Activated T-cell treated with anti-CD3 and anti-CD28 coated beads, Interleukin-2, amount 50 U/mL, for 4 hours (primary cell): ENCODE data around the gene CHST9. TPM values are rescaled to one million over a fixed set of nuclear protein-coding genes. Genes with fewer than 3 reads are reported as not detected.

ENCODE experiments used
- ATAC-seq, 2 donors: fragments of 200-7000 bp; cut with Tn5 transposase; one replicate each; pipeline ENCODE4 v1.10.0; 2021
- DNase-seq: peaks from one replicate; pipeline ENCODE4 v3.0.0-alpha.2; 2020
- H3K27me3 Mint-ChIP-seq: one replicate; pipeline ENCODE4 v1.8.0; 2021; ENCODE audit warnings: low read depth, mixed read lengths
- H3K36me3 Mint-ChIP-seq: one replicate; pipeline ENCODE4 v1.8.0; 2022; ENCODE audit warnings: mixed read lengths; ENCODE audit not compliant: insufficient read depth
- H3K4me1 Mint-ChIP-seq: one replicate; pipeline ENCODE4 v1.8.0; 2021; ENCODE audit warnings: low read depth, mixed read lengths
- H3K4me3 Mint-ChIP-seq: one replicate; pipeline ENCODE4 v1.8.0; 2021; ENCODE audit warnings: mild to moderate bottlenecking, moderate library complexity, mixed read lengths
- H3K9me3 Mint-ChIP-seq: one replicate; pipeline ENCODE4 v1.8.0; 2021; ENCODE audit warnings: mixed read lengths
- total RNA-seq, 3 donors: library from RNA; stranded (reverse); gene quantifications; one replicate each; pipeline ENCODE4 v1.2.1, GENCODE V29; 2021

CHST9 gene
- total RNA-seq, 3 donors from 2014 or later = not detected

DNA sequence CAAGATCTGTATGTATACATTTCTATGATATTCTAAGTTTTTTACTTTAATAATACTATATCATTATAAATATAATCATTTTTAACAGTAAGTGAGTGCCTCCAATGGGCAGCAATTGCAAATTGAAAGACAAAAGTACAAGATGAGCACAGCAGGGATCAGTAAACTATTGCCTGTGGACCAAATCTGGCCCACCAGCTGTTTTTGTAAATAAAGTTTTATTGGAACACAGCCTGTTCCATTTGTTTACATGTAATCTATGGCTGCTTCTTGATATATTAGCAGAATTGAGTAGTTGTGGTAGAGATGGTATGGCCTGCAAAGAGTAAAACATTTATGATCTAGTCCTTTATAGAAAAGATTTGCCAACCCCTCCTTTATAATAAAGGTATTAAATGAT lies 43.2 kb downstream of the CHST9 start:
- Mint-ChIP-seq H3K4me3 (no peak overlapping the region), H3K36me3 (no peaks in the 10 kb centered on the region), H3K4me1 (no peaks in the 10 kb centered on the region), H3K9me3 (peaks cover 10% of the 10 kb centered on the region), H3K27me3 (no peaks in the 10 kb centered on the region)
- ATAC-seq (no peak), DNase-seq (no peak)

DNA sequence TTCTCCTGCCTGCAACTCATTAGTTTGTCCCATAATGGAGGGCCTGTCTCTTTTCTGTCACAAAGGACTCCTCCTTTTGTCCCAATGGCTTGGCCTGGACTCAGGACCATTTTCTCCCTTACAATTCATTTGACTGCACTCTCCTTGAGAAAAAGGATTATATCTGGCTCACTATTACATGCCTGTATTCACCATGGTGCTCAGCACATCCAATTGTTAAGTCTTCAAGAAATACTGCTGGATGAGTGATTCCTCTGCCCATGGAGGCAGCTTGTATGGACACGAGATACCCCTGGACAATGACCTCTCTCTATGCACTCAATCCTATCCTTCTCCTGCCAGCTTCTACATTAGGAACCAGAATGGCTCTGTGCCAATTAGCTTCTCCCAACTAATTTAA lies 47.0 kb downstream of the CHST9 start:
- Mint-ChIP-seq H3K4me1 (no peaks in the 10 kb centered on the region), H3K4me3 (no peak overlapping the region), H3K9me3 (peaks cover 6% of the 10 kb centered on the region), H3K27me3 (no peaks in the 10 kb centered on the region), H3K36me3 (no peaks in the 10 kb centered on the region)
- ATAC-seq = no peak
- no peak for DNase-seq

DNA sequence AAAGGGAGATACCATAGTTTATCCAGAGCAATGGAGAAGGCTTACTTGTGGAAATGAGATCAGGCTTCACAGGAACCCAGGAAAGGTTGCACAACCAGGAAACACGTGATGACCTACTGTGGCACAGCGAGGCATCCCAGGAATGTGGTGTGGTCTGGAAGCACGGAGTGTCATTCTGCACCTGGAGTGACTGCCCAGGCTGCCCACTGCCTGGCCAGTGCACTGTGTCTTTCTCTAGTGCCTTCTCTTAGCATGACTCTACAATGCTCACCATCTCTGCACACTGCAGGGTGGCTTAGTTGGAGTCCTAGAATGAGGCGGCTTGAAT lies 48.9 kb downstream of the CHST9 start:
- H3K27me3 Mint-ChIP-seq = no peaks in the 10 kb centered on the region
- no peak for DNase-seq
- no peaks in the 10 kb centered on the region for H3K4me1 Mint-ChIP-seq
- H3K4me3 Mint-ChIP-seq = no peak overlapping the region
- no peak for ATAC-seq
- H3K9me3 Mint-ChIP-seq = peaks cover 10% of the 10 kb centered on the region
- no peaks in the 10 kb centered on the region for H3K36me3 Mint-ChIP-seq

DNA sequence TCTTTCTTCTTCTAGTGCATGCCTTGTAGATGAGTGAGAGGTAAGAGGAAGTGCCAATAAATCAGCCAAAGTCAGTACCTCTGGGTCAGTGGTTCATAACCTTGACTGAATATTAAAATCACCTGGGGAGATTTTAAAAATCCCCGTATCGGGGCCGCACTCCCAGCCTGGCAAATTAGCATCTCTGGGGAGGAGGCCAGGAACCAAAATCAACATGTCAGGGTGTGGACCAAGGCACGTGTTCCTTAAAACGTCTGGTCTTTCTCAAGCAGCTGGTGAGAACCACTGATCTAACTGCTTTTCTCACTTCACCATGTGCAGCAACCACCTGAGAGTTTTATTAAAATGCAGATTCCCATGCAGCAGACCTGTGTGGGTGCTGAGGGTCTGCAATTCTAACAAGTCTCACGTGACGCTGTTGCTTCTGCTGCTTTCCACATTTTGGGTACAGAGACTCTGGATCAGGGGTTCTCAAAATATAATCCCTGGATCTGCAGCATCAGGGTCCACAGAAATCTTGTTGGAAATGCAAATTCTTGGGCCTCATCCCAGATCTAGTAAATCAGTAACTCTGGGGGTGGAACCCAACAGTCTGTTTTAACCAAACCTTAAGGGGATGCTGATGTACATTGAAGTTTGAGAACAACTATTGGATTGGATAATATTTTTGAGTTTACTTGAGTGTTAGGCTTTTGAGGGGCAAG lies 49.5 kb downstream of the CHST9 start:
- Mint-ChIP-seq H3K27me3 (no peaks in the 10 kb centered on the region), H3K4me1 (no peaks in the 10 kb centered on the region), H3K9me3 (peaks cover 11% of the 10 kb centered on the region), H3K36me3 (no peaks in the 10 kb centered on the region), H3K4me3 (no peak overlapping the region)
- DNase-seq = no peak
- ATAC-seq = no peak

DNA sequence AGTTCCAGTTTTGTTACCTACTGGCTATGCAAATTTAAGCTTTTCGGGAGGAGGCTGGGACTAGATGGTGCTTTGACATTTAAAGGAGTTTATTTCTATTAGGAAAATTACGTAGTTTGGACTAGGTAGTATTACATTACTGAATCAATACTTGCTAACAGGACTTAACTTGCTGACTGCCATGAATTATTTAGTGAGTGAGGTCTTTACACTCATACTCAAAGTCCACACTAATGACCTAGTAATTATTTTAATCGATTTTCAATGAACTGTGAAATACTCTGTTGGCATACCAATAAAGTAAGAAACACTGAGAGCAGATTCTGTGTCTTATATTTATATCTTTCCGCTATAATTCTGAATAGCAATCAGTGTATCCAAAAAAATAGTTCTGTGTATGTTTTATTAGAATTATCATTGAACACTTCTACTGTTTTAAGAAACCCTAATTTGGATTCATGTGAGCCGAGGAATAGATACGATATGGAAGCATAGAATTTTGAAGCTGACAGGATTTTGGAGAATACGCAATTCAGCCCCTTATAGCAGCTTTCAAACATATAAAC lies 55.0 kb downstream of the CHST9 start:
- ATAC-seq = no peak
- Mint-ChIP-seq H3K36me3 (no peaks in the 10 kb centered on the region), H3K4me3 (no peak overlapping the region), H3K9me3 (peaks cover 12% of the 10 kb centered on the region), H3K27me3 (no peaks in the 10 kb centered on the region), H3K4me1 (no peaks in the 10 kb centered on the region)
- no peak for DNase-seq

DNA sequence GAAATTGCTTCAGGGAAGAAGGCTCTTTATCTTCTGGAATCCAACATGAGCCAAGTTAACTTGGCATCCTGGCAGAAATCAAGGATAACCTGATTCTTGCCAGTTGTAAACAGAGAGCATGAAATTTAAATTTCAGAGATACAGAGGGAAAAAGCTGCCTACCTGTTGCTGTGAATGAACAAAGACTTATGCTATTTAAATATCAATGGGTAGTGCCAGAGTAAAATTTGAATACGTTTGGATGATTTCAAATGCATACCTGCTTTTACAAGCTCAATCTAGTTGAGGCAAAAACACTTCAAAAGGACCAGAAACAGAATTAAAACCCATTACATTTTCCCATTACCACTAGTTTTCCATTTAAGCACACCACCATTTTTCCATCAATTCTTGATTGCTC lies 60.9 kb downstream of the CHST9 start:
- ATAC-seq = no peak
- no peak for DNase-seq
- Mint-ChIP-seq H3K4me3 (no peak overlapping the region), H3K36me3 (no peaks in the 10 kb centered on the region), H3K9me3 (peaks cover 4% of the 10 kb centered on the region), H3K4me1 (no peaks in the 10 kb centered on the region), H3K27me3 (no peaks in the 10 kb centered on the region)

DNA sequence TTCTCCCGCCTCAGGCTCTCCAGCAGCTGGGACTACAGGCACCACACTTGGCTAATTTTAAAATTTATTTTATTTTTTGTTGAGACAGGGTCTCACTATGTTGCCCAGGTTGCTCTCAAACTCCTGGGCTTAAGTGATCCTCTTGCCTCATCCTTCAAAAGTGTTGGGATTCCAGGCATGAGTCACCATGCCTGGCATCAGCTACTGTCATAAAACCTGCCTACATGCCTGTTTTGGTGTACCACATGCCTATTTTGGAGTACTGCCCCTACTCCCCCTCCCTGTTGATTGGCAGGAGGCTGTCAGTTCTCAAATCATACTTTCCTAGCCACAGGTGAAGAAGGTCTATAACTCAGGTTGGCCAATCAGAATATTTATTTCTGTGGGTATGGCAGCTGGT lies 64.0 kb downstream of the CHST9 start:
- H3K4me3 Mint-ChIP-seq = no peak overlapping the region
- ATAC-seq (no peak), DNase-seq (no peak)
- H3K36me3 Mint-ChIP-seq = no peaks in the 10 kb centered on the region
- no peaks in the 10 kb centered on the region for H3K4me1 Mint-ChIP-seq
- no peaks in the 10 kb centered on the region for H3K27me3 Mint-ChIP-seq
- peaks cover 4% of the 10 kb centered on the region for H3K9me3 Mint-ChIP-seq

DNA sequence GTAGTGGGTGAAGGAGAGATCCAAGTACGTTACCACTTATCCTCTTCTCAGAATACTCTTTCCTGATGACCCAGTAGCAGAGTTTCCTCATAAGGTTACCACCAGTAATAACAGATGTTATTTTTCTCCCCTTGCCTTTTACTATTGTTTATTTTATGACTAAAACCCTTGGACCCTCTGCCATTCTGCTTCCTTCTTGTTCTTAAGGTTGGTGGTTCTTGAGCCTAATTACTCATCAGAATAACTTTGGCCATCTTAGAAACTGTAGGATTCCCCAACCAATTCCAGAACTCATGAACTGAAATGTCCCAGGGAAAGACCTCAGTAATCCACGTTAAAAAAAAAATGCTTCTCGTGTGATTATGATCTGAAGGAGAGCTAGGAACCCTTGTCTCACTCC lies 64.9 kb downstream of the CHST9 start:
- Mint-ChIP-seq H3K4me3 (no peak overlapping the region), H3K4me1 (no peaks in the 10 kb centered on the region), H3K9me3 (peaks cover 4% of the 10 kb centered on the region), H3K27me3 (no peaks in the 10 kb centered on the region), H3K36me3 (no peaks in the 10 kb centered on the region)
- DNase-seq = no peak
- ATAC-seq = no peak

DNA sequence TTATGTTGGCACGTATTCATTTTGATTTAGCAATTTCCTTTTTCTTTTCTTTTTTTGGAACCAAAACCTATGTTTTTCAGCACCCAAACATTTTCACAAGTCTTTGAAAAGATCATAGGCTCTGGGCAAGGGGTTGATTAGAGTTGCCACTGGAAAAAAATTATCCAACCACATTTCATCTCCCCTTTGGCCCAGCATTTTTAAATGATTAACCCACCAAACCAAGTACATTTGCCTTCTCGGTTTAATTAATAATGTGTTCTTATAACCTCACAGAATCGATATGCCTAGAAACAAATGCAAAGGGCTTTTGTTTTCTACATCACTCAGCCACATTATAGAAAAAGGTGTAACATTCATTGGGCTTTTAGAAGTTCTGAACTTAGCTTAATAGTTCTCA lies 66.1 kb downstream of the CHST9 start:
- Mint-ChIP-seq H3K9me3 (peaks cover 4% of the 10 kb centered on the region), H3K27me3 (no peaks in the 10 kb centered on the region), H3K4me1 (no peaks in the 10 kb centered on the region), H3K36me3 (no peaks in the 10 kb centered on the region), H3K4me3 (no peak overlapping the region)
- no peak for ATAC-seq
- no peak for DNase-seq

DNA sequence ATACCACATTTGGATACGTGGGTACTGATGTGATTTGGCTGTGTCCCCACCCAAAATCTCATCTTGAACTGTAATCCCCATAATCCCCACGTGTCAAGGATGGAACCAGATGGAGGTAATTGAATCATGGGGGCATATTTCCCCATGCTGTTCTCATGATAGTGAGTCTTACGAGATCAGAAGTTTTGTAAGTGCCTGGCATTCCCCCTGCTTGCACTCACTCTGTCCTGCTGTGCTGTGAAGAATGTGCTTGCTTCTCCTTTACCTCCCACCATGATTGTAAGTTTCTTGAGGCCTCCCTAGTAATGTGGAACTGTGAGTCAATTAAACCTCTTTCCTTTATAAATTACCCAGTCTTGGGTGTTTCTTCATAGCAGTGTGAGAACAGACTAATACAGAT lies 70.3 kb downstream of the CHST9 start:
- H3K4me3 Mint-ChIP-seq = no peak overlapping the region
- H3K4me1 Mint-ChIP-seq = no peaks in the 10 kb centered on the region
- H3K27me3 Mint-ChIP-seq = no peaks in the 10 kb centered on the region
- ATAC-seq (no peak), DNase-seq (no peak)
- H3K9me3 Mint-ChIP-seq = peaks cover 4% of the 10 kb centered on the region
- H3K36me3 Mint-ChIP-seq = no peaks in the 10 kb centered on the region

DNA sequence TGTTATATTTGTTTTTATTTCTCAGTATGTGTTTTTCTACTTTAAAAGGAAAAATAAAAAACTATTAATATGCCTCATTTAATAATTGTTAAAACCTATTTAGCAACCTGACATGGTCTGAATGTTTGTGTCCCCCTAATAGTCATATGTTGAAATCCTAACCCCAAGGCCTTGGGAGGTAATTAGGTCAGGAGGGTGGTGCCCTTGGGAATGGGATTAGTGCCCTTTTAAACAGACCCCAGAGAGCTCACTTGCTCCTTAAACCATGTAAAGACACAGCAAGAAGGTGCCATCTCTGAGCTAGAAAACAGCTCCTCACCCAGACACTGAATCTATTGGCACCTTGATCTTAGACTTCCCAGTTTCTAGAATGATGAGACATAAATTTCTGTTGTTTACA lies 71.8 kb downstream of the CHST9 start:
- no peaks in the 10 kb centered on the region for H3K36me3 Mint-ChIP-seq
- no peak for DNase-seq
- no peaks in the 10 kb centered on the region for H3K9me3 Mint-ChIP-seq
- H3K4me3 Mint-ChIP-seq = no peak overlapping the region
- H3K27me3 Mint-ChIP-seq = no peaks in the 10 kb centered on the region
- ATAC-seq = no peak
- no peaks in the 10 kb centered on the region for H3K4me1 Mint-ChIP-seq

DNA sequence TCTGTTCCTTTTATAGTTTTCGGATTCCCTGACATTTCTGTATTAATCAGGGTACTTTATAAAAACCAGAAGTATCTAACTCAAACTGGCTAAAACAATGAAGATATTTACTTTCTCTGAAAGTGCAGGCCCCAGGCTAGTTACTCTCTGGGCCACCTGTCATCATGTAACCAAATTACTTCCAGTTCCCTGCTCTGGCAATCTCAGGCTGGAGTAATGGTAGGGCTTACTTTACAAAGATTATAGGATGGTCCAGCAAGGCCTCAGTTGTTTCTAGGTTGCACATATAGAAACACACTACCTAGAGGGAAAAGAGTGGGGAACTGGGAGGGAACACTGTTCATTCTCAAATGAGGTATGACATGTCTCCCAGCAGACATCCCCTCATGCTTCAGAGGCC lies 74.8 kb downstream of the CHST9 start:
- Mint-ChIP-seq H3K27me3 (no peaks in the 10 kb centered on the region), H3K9me3 (peaks cover 9% of the 10 kb centered on the region), H3K4me3 (no peak overlapping the region), H3K4me1 (no peaks in the 10 kb centered on the region), H3K36me3 (no peaks in the 10 kb centered on the region)
- no peak for ATAC-seq
- no peak for DNase-seq

DNA sequence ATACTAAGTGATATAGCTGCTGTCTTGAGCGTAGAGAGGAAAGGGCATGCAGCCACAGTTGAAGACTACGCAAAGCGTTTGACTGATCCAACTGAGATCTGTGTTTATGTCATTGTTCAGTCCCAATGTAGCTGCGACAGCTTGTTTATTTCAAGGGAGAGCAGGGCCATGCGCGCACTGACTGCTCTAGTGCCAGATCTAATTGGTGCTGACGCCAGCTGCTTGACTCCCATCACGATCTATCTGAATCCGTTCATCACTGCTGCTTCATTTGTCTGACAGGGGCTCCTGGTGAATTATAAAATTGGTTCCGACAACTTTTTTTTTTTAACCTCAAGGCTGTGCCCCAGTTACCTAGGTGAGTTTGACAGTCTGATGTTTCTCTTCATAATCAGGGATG lies 75.7 kb downstream of the CHST9 start:
- ATAC-seq = no peak
- Mint-ChIP-seq H3K36me3 (no peaks in the 10 kb centered on the region), H3K4me3 (no peak overlapping the region), H3K27me3 (no peaks in the 10 kb centered on the region), H3K4me1 (no peaks in the 10 kb centered on the region), H3K9me3 (peaks cover 13% of the 10 kb centered on the region)
- DNase-seq = no peak

DNA sequence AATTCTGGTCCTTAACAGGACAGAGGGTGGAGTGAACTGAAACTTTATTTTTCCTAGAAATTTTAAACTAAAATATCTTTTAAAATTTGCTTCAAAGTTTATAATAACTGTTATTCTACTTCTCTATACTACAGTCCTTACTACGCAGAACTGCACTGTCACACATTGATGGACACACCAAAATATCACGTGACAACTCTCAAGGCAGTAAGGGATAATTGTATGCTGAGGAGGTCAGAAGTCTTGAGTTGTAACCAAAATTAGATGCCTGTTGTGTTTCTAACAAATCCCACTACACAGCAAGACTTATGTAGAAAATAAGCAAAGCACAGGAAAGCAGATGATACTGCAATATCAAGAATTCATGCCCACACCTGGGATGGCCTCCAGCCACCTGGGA lies 76.3 kb downstream of the CHST9 start:
- Mint-ChIP-seq H3K27me3 (no peaks in the 10 kb centered on the region), H3K4me1 (no peaks in the 10 kb centered on the region), H3K9me3 (peaks cover 15% of the 10 kb centered on the region), H3K4me3 (no peak overlapping the region), H3K36me3 (no peaks in the 10 kb centered on the region)
- ATAC-seq (no peak), DNase-seq (no peak)

DNA sequence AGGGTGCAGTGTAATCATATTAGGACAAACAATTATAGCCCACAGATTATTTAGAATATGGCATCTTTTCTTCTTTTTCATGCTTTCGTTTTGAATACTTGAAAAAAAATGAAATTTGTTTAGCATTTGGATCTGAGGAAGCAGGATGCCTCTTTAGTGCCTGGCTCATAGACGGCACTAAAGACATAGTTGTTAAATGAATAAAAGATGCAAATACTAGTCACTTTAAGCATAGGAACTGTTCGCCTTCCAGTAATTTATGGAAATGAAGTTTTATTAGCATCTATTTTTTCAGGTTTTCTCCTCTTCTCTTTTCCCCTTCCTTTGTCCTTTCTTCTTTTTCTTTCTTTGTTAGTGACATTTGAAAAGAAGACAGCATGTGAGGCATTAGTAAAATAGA lies 80.4 kb downstream of the CHST9 start:
- no peak for DNase-seq
- Mint-ChIP-seq H3K36me3 (no peaks in the 10 kb centered on the region), H3K9me3 (peaks cover 23% of the 10 kb centered on the region), H3K4me3 (no peak overlapping the region), H3K27me3 (no peaks in the 10 kb centered on the region), H3K4me1 (no peaks in the 10 kb centered on the region)
- no peak for ATAC-seq

DNA sequence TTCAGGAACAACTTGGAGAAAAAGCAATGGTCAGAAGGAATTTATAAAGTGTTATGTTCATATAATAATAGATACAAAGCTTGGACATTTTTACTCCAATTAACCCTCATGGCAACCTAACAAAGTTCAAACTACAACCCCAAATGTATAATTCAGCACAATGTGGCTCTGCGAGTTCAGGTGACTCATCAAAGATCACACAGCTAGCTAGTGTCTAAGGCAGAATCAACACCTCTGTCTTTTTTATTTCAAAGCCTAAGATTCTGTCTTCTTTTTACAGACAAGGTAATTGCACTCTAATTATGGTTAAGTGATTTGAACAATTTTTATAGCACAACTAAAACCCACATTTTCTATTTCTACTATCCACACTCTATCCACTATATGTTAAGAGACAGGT lies 90.5 kb downstream of the CHST9 start:
- Mint-ChIP-seq H3K4me1 (no peaks in the 10 kb centered on the region), H3K27me3 (no peaks in the 10 kb centered on the region), H3K4me3 (no peak overlapping the region), H3K36me3 (no peaks in the 10 kb centered on the region), H3K9me3 (peaks cover 23% of the 10 kb centered on the region)
- no peak for ATAC-seq
- no peak for DNase-seq
